GM12878 (cell line): ENCODE measurements around the gene SHOC2. TPM values are rescaled to one million over a fixed set of nuclear protein-coding genes. Genes with fewer than 3 reads are reported as not detected.

Experiments
- ATF2 ChIP-seq: IDR thresholded peaks from 2 replicates; pipeline ENCODE4 v1.6.1; 2012; ENCODE audit warnings: low read length, inconsistent platforms
- CBX5 ChIP-seq: sonication (generic); IDR thresholded peaks from 2 replicates; pipeline ENCODE4 v1.6.1; 2016; ENCODE audit warnings: low read depth, moderate library complexity, mild to moderate bottlenecking, inconsistent platforms
- CHD2 ChIP-seq: IDR thresholded peaks from 2 replicates; pipeline ENCODE4 v1.6.1; 2011; ENCODE audit warnings: low read depth, low read length, improper control_type of control experiment, borderline replicate concordance
- EP300 ChIP-seq, 2 experiments: fragments of 150-350 bp in 1 of 2; IDR thresholded peaks; 2 replicates each; pipeline ENCODE4 v1.6.1; 2011 to 2012; ENCODE audit warnings: low read depth in 2 of 2, low read length in 2 of 2, borderline replicate concordance in 1 of 2, improper control_type of control experiment in 1 of 2, inconsistent platforms in 1 of 2; ENCODE audit not compliant: control insufficient read depth in 1 of 2
- GABPA ChIP-seq: IDR thresholded peaks from 2 replicates; pipeline ENCODE4 v1.6.1; 2014; ENCODE audit warnings: antibody characterized with exemption, low read depth, mild to moderate bottlenecking, inconsistent platforms
- IKZF2 ChIP-seq, 2 experiments: fragments of 450-650 bp; IDR thresholded peaks; 2 replicates each; pipeline ENCODE4 v1.6.1; 2017; ENCODE audit warnings: mild to moderate bottlenecking in 2 of 2, moderate library complexity in 2 of 2
- JUND ChIP-seq: IDR thresholded peaks from 2 replicates; pipeline ENCODE4 v1.6.1; 2012; ENCODE audit warnings: low read depth, mild to moderate bottlenecking, low read length, improper control_type of control experiment, moderate library complexity
- KLF5 ChIP-seq: fragments of 450-650 bp; IDR thresholded peaks from 2 replicates; pipeline ENCODE4 v1.6.1; 2014; ENCODE audit warnings: mild to moderate bottlenecking; ENCODE audit not compliant: partially characterized antibody
- MTA3 ChIP-seq: IDR thresholded peaks from 2 replicates; pipeline ENCODE4 v1.6.1; 2012; ENCODE audit warnings: low read length, inconsistent platforms, borderline replicate concordance
- MYC ChIP-seq: IDR thresholded peaks from 2 replicates; pipeline ENCODE4 v1.6.1; 2011; ENCODE audit warnings: mild to moderate bottlenecking, low read length, moderate library complexity, inconsistent platforms; ENCODE audit not compliant: insufficient read depth, insufficient replicate concordance, insufficient read length, severe bottlenecking
- NKRF ChIP-seq: fragments of 450-650 bp; conservative IDR thresholded peaks from 2 replicates; pipeline ENCODE4 v1.6.1; 2017; ENCODE audit warnings: mild to moderate bottlenecking, moderate library complexity
- NR2C1 ChIP-seq: fragments of 450-650 bp; IDR thresholded peaks from 2 replicates; pipeline ENCODE4 v1.6.1; 2017; ENCODE audit warnings: antibody characterized with exemption, mild to moderate bottlenecking, moderate library complexity
- SREBF2 ChIP-seq: IDR thresholded peaks from 2 replicates; pipeline ENCODE4 v1.6.1; 2012; ENCODE audit warnings: mild to moderate bottlenecking, low read length
- ZBTB33 ChIP-seq: fragments of 450-650 bp; IDR thresholded peaks from 2 replicates; pipeline ENCODE4 v1.6.1; 2017; ENCODE audit warnings: mild to moderate bottlenecking
- ZBTB4 ChIP-seq: fragments of 450-650 bp; formaldehyde crosslinking; IDR thresholded peaks from 2 replicates; pipeline ENCODE4 v1.4.0; 2022; ENCODE audit warnings: mild to moderate bottlenecking, moderate library complexity
- ZNF207 ChIP-seq: fragments of 450-650 bp; IDR thresholded peaks from 2 replicates; pipeline ENCODE4 v1.6.1; 2014; ENCODE audit warnings: antibody characterized with exemption, mild to moderate bottlenecking, borderline replicate concordance
- ZNF384 ChIP-seq: IDR thresholded peaks from 2 replicates; pipeline ENCODE4 v1.6.1; 2012; ENCODE audit warnings: low read depth, mild to moderate bottlenecking, low read length, improper control_type of control experiment, borderline replicate concordance
- polyA plus RNA-seq, 11 experiments: library from polyadenylated mRNA; depleted of rRNA in 4 of 11; unstranded in 6 of 11; stranded (reverse) in 5 of 11; fragments of >200 nt; fragmentation: Nextera tagmentation in 4 of 11; fragmentation: Illumina TruSeq in 1 of 11; extraction: Ambion mirVana in 4 of 11; extraction: Trizol in 1 of 11; gene quantifications; 1 replicate in 1 of 11; 2 replicates in 10 of 11; pipeline versions ENCODE4 v1.2.1 to v1.2.3, GENCODE V29; 2011 to 2016; ENCODE audit warnings: inconsistent platforms in 2 of 11, missing spikeins in 2 of 11, low read depth in 1 of 11
- total RNA-seq, 4 experiments: library from RNA; depleted of rRNA in 3 of 4; stranded (reverse); fragments of >200 nt in 3 of 4; fragmentation: Illumina TruSeq in 1 of 4; extraction: Trizol in 1 of 4; gene quantifications; 2 replicates each; pipeline versions ENCODE4 v1.2.1 to v1.2.3, GENCODE V29; 2013 to 2021
- TF ChIP-seq, protein P1 (sequence below): fragments of 450-650 bp; IDR thresholded peaks from 2 replicates; pipeline ENCODE4 v1.6.1; 2017; ENCODE audit warnings: mild to moderate bottlenecking, low read depth, inconsistent platforms; ENCODE audit not compliant: poor library complexity, severe bottlenecking

Gene SHOC2
- total and polyA plus RNA-seq, 10 of the 15 experiments (the other 5 are each of a cell fraction or from before 2014, with no cell fraction given): 24.8 to 65.3 (median 42.6) TPM

- no peak for TF ChIP-seq JUND
- no peak for TF ChIP-seq NR2C1
- no peak for TF ChIP-seq SREBF2
- 0 out of 2 replicates have a peak, but pooled peaks have one; percentile 53 for TF ChIP-seq ZNF207
- no peak for TF ChIP-seq KLF5
- TF ChIP-seq MTA3: no peak
- no peak for TF ChIP-seq ATF2
- TF ChIP-seq ZNF384: no peak
- no peak for TF ChIP-seq NKRF
- TF ChIP-seq ZBTB4 (CRISPR knock-in tag): no peak
- no peak for TF ChIP-seq ZBTB33
- TF ChIP-seq, protein P1, sequence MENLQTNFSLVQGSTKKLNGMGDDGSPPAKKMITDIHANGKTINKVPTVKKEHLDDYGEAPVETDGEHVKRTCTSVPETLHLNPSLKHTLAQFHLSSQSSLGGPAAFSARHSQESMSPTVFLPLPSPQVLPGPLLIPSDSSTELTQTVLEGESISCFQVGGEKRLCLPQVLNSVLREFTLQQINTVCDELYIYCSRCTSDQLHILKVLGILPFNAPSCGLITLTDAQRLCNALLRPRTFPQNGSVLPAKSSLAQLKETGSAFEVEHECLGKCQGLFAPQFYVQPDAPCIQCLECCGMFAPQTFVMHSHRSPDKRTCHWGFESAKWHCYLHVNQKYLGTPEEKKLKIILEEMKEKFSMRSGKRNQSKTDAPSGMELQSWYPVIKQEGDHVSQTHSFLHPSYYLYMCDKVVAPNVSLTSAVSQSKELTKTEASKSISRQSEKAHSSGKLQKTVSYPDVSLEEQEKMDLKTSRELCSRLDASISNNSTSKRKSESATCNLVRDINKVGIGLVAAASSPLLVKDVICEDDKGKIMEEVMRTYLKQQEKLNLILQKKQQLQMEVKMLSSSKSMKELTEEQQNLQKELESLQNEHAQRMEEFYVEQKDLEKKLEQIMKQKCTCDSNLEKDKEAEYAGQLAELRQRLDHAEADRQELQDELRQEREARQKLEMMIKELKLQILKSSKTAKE: no peak
- TF ChIP-seq CHD2: peak; percentile 59; the same call in 1 of the 2 replicates
- TF ChIP-seq CBX5: no peak
- no peak for TF ChIP-seq EP300 (IDR thresholded peaks at IDR 0.05; ENCODE audit: borderline replicate concordance in 1 of 2, control insufficient read depth in 1 of 2, low read depth in 2 of 2, low read length in 2 of 2)
- TF ChIP-seq IKZF2 (IDR thresholded peaks at IDR 0.05): peak; percentile 93 to 94
- no peak for TF ChIP-seq MYC
- TF ChIP-seq GABPA: no peak
Observed at GRCh38 chr10:110871298-110872084, 47.9 kb upstream of the SHOC2 start, which contains the start of gene PDCD4 (continued).
